IMR-90 (cell line): Measurements from ENCODE around the gene CBFA2T3.

Experiments
- BHLHE40 ChIP-seq: fragments of 150-350 bp; IDR thresholded peaks from 2 replicates; pipeline ENCODE4 v1.6.1; 2016; ENCODE audit warnings: mild to moderate bottlenecking, low read depth, low read length
- CEBPB ChIP-seq: IDR thresholded peaks from 2 replicates; pipeline ENCODE4 v1.6.1; 2012; ENCODE audit warnings: low read depth, low read length, improper control_type of control experiment
- CHD1 ChIP-seq: IDR thresholded peaks from 2 replicates; pipeline ENCODE4 v1.6.1; 2012; ENCODE audit warnings: low read depth, low read length, improper control_type of control experiment
- FOS ChIP-seq: fragments of 150-350 bp; IDR thresholded peaks from 2 replicates; pipeline ENCODE4 v1.6.1; 2016; ENCODE audit warnings: low read depth, low read length
- MAFK ChIP-seq: IDR thresholded peaks from 2 replicates; pipeline ENCODE4 v1.6.1; 2012; ENCODE audit warnings: low read depth, low read length, improper control_type of control experiment
- MAZ ChIP-seq: IDR thresholded peaks from 2 replicates; pipeline ENCODE4 v1.6.1; 2012; ENCODE audit warnings: low read depth, mild to moderate bottlenecking, low read length, improper control_type of control experiment, moderate library complexity, borderline replicate concordance
- POLR2A ChIP-seq: IDR thresholded peaks from 2 replicates; pipeline ENCODE4 v1.6.1; 2012; ENCODE audit warnings: mild to moderate bottlenecking, low read depth, low read length
- RCOR1 ChIP-seq: IDR thresholded peaks from 2 replicates; pipeline ENCODE4 v1.6.1; 2012; ENCODE audit warnings: mild to moderate bottlenecking, low read length, improper control_type of control experiment; ENCODE audit not compliant: insufficient replicate concordance
- SMC3 ChIP-seq: fragments of 150-350 bp; IDR thresholded peaks from 2 replicates; pipeline ENCODE4 v1.6.1; 2016; ENCODE audit warnings: low read depth, mild to moderate bottlenecking, antibody characterized with exemption, low read length, moderate library complexity
- TF ChIP-seq, protein P1 (sequence below): conservative IDR thresholded peaks from 2 replicates; pipeline ENCODE4 v1.5.1; 2012; ENCODE audit warnings: mild to moderate bottlenecking, low read depth, low read length, improper control_type of control experiment
- TF ChIP-seq, protein P2 (sequence below): fragments of 150-350 bp; IDR thresholded peaks from 2 replicates; pipeline ENCODE4 v1.6.1; 2017; ENCODE audit warnings: mild to moderate bottlenecking, antibody characterized with exemption, low read length, low read depth

DNA sequence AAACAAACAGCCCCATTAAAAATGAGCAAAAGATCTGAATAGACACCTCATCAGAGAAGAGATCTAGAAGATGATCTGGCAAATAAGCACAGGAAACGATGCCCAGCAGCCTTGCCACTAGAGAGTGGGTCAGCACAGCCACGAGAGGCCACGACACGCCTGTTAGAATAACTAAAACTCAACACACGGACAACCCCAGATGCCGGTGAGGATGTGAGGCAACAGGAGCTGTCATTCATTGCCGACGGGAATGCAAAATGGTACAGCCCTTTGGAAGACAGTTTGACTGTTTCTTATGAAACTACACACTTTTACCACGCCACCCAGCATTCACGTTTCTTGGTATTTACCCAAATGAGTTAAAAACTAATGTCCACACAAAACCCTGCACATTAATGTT, 31.5 kb downstream of the CBFA2T3 start:
- no peak for TF ChIP-seq CEBPB
- no peak for TF ChIP-seq POLR2A
- TF ChIP-seq, protein P1, sequence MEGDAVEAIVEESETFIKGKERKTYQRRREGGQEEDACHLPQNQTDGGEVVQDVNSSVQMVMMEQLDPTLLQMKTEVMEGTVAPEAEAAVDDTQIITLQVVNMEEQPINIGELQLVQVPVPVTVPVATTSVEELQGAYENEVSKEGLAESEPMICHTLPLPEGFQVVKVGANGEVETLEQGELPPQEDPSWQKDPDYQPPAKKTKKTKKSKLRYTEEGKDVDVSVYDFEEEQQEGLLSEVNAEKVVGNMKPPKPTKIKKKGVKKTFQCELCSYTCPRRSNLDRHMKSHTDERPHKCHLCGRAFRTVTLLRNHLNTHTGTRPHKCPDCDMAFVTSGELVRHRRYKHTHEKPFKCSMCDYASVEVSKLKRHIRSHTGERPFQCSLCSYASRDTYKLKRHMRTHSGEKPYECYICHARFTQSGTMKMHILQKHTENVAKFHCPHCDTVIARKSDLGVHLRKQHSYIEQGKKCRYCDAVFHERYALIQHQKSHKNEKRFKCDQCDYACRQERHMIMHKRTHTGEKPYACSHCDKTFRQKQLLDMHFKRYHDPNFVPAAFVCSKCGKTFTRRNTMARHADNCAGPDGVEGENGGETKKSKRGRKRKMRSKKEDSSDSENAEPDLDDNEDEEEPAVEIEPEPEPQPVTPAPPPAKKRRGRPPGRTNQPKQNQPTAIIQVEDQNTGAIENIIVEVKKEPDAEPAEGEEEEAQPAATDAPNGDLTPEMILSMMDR, result no peak
- TF ChIP-seq, protein P2, sequence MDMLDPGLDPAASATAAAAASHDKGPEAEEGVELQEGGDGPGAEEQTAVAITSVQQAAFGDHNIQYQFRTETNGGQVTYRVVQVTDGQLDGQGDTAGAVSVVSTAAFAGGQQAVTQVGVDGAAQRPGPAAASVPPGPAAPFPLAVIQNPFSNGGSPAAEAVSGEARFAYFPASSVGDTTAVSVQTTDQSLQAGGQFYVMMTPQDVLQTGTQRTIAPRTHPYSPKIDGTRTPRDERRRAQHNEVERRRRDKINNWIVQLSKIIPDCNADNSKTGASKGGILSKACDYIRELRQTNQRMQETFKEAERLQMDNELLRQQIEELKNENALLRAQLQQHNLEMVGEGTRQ, result no peak
- no peak for TF ChIP-seq BHLHE40
- TF ChIP-seq RCOR1, result no peak
- no peak for TF ChIP-seq CHD1
- no peak for TF ChIP-seq MAFK
- TF ChIP-seq MAZ, result no peak
- TF ChIP-seq FOS, result no peak
- no peak for TF ChIP-seq SMC3
